Fibroblast of lung (primary cell): ENCODE data around the gene PCDH1.

Source experiments
- CTCF ChIP-seq, 2 donors: IDR thresholded peaks in 1 of 2; conservative IDR thresholded peaks in 1 of 2; 1 replicate in 1 of 2; 2 replicates in 1 of 2; pipeline ENCODE4 v1.5.1; 2011 to 2012; ENCODE audit warnings: low read length in 2 of 2, control low read depth in 1 of 2, inconsistent platforms in 1 of 2, low read depth in 1 of 2, mild to moderate bottlenecking in 1 of 2
- EZH2 ChIP-seq: IDR thresholded peaks from 2 replicates; pipeline ENCODE4 v1.5.1; 2012; ENCODE audit warnings: low read length, control low read depth, mild to moderate bottlenecking; ENCODE audit errors: missing control alignments

GRCh38 chr5:141849415-141850243, 28.6 kb downstream of the PCDH1 start:
- TF ChIP-seq CTCF (conservative IDR thresholded peaks at IDR 0.05 in 1 of 2, IDR thresholded peaks at IDR 0.05 in 1 of 2; ENCODE audit: low read depth in 1 of 2, low read length in 2 of 2) (no peak), EZH2 (no peak)
